ENCODE data around the gene BCAS3. TPM values are rescaled to one million over a fixed set of nuclear protein-coding genes. Genes with fewer than 3 reads are reported as not detected.

The BCAS3 gene
- total and polyA plus RNA-seq, 10 donors = 3.7 to 56.0 (median 42.3) TPM

DNA sequence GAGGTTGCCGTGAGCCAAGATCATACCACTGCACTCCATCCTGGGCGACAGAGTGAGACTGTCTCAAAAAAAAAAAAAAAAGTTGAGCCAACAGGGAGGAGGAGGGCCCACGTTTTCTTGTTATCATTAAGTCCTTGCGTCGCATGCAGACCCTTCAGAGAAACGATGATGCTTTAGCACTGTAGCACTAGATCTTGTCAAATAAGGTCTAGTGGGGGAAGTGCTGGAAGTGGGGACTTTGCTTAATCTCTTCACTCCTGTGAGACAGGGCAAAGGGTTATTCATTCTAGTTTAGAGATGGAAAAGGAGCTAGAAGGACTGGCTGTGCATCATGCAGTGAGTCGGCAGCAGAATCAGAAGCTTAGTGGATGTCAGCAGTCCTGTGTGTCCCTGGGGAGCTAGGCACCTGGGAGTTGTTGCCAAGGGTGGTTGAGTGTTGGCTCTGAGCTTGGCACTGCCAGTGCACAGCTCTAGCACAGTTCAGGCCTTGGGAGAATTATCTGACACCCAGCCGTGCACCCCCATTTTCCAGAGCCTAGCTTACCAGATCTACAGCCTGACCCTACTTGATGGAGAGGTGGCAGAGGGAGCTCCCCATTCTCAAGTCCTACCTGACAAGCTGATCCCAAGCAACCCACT lies 688.5 kb downstream of the BCAS3 start:
- Histone ChIP-seq H3K4me3 (no peak overlapping the region), H3K4me1 (no peaks in the 10 kb centered on the region), H3K36me3 (peaks cover 0 to 21% (median 0%) of the 10 kb centered on the region in 6 donors), H3K27ac (no peak overlapping the region), H3K9me3 (no peaks in the 10 kb centered on the region), H3K27me3 (replicated peaks in 1 of 7) (no peaks in the 10 kb centered on the region)
- 83 to 93% (median 90%) methylated on average over 7 to 8 of the region's 8 CpGs for WGBS, 5 donors
- DNase-seq = peak; percentile 25
- TF ChIP-seq POLR2A (IDR thresholded peaks at IDR 0.05) (no peak), CTCF (IDR thresholded peaks at IDR 0.05 in 8 of 11, conservative IDR thresholded peaks at IDR 0.05 in 3 of 11) (no peak), POLR2AphosphoS5 (IDR thresholded peaks at IDR 0.05) (no peak)
- intact Hi-C loops (cut with DNase I; ENCODE audit: low total_unique reads) = no loop called here

DNA sequence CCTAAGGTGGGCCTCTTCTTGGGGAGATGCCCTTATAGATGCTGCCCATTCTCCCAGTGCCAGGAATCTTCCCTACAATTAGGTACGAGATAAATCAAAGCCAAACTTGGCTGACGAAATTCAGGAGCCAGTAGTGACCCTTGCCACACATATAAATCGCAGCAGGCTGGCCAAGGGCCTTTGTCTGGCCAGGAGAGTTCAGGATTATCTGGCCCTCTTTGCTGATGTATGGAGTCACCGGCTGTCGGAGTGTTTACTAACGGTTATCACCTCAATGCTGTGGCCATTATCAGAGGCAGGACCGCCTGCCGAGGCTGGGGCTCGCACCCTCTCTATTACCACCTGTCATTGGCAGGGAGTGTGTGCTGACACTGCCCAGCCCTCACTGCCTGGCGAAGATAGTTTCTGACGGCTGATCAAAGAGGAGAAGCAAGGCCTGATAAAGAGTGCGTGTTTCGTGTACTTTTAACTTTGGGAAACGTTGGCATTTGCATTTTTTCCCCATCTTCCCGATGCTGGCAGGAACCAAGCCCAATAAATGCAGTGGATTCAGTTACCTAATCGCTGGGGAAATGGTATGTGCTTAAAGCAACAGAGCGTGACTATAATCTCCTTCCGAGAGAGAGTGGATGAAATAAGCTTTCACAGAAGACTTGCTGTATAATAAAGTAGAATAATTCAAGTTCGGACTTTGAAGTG lies 689.2 kb downstream of the BCAS3 start:
- H3K4me3 ChIP-seq = no peak overlapping the region
- intact Hi-C loops (cut with DNase I; ENCODE audit: low total_unique reads) = no loop called here
- 80 to 88% (median 86%) methylated on average over 19 of the region's 19 CpGs for WGBS, 5 donors

DNA sequence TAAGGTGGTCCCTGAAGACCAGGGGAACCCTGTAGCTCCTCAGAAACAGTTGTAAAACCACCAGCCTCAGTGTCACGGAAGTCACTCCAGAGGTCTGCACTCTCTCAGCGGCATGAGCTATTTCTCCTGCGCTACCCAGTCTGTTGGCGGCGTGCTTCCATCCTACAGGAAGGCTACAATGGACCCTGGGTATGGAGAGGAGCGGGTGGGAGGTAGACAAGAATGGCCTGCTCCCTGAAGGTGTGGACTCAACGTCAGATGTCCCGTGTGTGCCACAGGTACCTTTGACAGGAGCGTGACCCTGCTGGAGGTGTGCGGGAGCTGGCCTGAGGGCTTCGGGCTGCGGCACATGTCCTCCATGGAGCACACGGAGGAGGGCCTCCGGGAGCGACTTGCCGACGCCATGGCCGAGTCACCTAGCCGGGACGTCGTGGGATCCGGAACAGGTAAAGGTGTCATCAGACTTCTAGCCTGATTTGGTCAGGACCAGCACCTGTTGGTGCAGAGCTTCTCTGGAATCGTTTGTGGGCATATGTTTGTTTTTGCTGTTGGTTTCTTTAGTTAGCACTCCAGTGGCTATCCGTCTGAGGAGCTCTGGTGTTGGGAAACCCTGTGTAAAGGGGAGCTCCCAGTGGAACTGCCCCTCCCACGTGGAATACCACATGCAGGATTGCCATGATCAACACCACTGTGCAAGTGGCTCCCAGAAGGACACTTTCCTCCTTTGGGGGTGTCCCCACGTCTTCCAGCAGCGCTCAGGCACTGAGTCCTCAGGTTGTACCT lies 690.6 kb downstream of the BCAS3 start:
- Histone ChIP-seq H3K4me1 (peaks cover 0 to 2% (median 0%) of the 10 kb centered on the region in 6 donors), H3K36me3 (peaks cover 0 to 21% (median 0%) of the 10 kb centered on the region in 6 donors), H3K4me3 (no peak overlapping the region), H3K27me3 (replicated peaks in 1 of 7) (no peaks in the 10 kb centered on the region), H3K9me3 (no peaks in the 10 kb centered on the region), H3K27ac (no peak overlapping the region)
- peak; percentile 50 for DNase-seq
- no peak for TF ChIP-seq POLR2A (IDR thresholded peaks at IDR 0.05)
- TF ChIP-seq POLR2AphosphoS5 (IDR thresholded peaks at IDR 0.05) = no peak
- no peak for TF ChIP-seq CTCF (IDR thresholded peaks at IDR 0.05 in 8 of 11, conservative IDR thresholded peaks at IDR 0.05 in 3 of 11)
- intact Hi-C loops (cut with DNase I; ENCODE audit: low total_unique reads) = no loop called here
- WGBS, 5 donors = 91 to 96% (median 95%) methylated on average over 22 to 27 of the region's 27 CpGs

More for the DNA sequence above, 689.2 kb downstream of the BCAS3 start:
- peak; percentile 46 for DNase-seq
- H3K9me3 ChIP-seq = no peaks in the 10 kb centered on the region
- H3K27ac ChIP-seq = no peak overlapping the region
- no peaks in the 10 kb centered on the region for H3K4me1 ChIP-seq
- TF ChIP-seq CTCF (IDR thresholded peaks at IDR 0.05 in 8 of 11, conservative IDR thresholded peaks at IDR 0.05 in 3 of 11) (no peak), POLR2A (IDR thresholded peaks at IDR 0.05) (no peak), POLR2AphosphoS5 (IDR thresholded peaks at IDR 0.05) (no peak)
- H3K27me3 ChIP-seq (replicated peaks in 1 of 7) = no peaks in the 10 kb centered on the region
- peaks cover 0 to 21% (median 0%) of the 10 kb centered on the region in 6 donors for H3K36me3 ChIP-seq

All from spleen (tissue), 11 donors.